ENCODE measurements around the gene TPRA1. TPM values are rescaled to one million over a fixed set of nuclear protein-coding genes. Genes with fewer than 3 reads are reported as not detected.

The TPRA1 gene
- total RNA-seq, 1 donor from 2014 or later = 11.8 TPM

DNA sequence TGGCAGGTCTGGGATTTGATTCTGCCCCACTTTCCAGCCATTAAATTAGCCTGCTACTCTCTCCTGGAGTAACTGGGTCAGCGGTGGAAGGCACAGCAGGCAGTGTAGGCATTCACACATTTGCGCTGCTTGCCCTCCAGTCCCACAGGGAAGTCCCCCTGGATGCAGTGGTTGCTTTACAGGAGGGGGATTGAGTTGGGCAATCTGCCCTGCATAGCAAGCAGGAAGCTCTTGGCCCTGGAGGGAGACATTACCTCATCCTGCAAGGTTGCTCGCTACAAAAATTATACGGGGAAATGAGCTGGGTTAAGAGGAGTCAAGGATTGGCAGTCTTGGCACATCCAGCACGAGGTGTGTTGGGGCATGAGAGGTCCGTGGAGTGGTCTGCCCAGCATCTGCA is 22.4 kb upstream of the TPRA1 start:
- no peaks in the 10 kb centered on the region for H3K9me3 Mint-ChIP-seq
- no peaks in the 10 kb centered on the region for H3K4me1 Mint-ChIP-seq
- TF ChIP-seq EZH2phosphoT487 (IDR thresholded peaks at IDR 0.05) = no peak
- no peak for TF ChIP-seq EZH2 (IDR thresholded peaks at IDR 0.05)
- no peak for TF ChIP-seq CTCF (IDR thresholded peaks at IDR 0.05)

DNA sequence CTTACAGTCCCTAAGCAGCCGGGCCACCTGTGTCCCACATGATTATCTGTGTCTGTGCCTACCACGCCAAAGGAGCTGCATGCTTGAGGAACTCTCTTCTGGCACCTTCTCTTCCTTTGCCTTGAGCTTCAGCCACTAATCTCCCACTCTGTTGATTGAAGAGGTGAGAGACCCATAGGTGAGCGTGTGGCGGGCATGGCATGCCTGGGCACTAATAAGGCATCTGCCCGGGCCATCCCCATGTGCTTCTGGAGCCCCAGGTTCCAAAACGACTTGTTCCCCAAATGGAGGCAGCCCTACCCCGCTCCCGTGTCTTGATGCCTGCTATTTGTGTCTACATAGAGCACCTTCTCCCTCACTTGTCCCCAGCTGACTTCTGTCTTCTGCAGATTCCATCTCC is 20.7 kb upstream of the TPRA1 start:
- Mint-ChIP-seq H3K9me3 (no peaks in the 10 kb centered on the region), H3K36me3 (peaks cover 59% of the 10 kb centered on the region), H3K4me3 (no peak overlapping the region), H3K4me1 (no peaks in the 10 kb centered on the region), H3K27me3 (ENCODE audit: insufficient read depth, low read depth) (peaks cover 5% of the 10 kb centered on the region), H3K27ac (no peak overlapping the region)
- Histone ChIP-seq H3K4me3 (no peak overlapping the region), H3K36me3 (no peaks in the 10 kb centered on the region), H3K27me3 (no peaks in the 10 kb centered on the region), H4K20me1 (ENCODE audit: low read depth) (peaks cover 84% of the 10 kb centered on the region), H3K4me1 (peaks cover 6% of the 10 kb centered on the region), H3K9me3 (ENCODE audit: low read depth) (no peaks in the 10 kb centered on the region), H3K9ac (no peak overlapping the region), H3K4me2 (no peak overlapping the region), H3F3A (ENCODE audit: low read depth) (no peaks in the 10 kb centered on the region), H3K27ac (no peak overlapping the region), H2AFZ (replicated peaks) (no peak overlapping the region), H3K79me2 (ENCODE audit: low read depth) (peaks cover 49% of the 10 kb centered on the region)
- TF ChIP-seq EZH2phosphoT487 (IDR thresholded peaks at IDR 0.05) = no peak
- TF ChIP-seq EZH2 (IDR thresholded peaks at IDR 0.05) = no peak
- TF ChIP-seq CTCF (IDR thresholded peaks at IDR 0.05) = no peak
- no peak for DNase-seq (ENCODE audit: low spot score)

More for the DNA sequence above, 22.4 kb upstream of the TPRA1 start:
- Histone ChIP-seq H3K9ac (no peak overlapping the region), H3K4me2 (no peak overlapping the region), H4K20me1 (ENCODE audit: low read depth) (peaks cover 76% of the 10 kb centered on the region), H3K27me3 (no peaks in the 10 kb centered on the region), H3K4me1 (peaks cover 6% of the 10 kb centered on the region), H3F3A (ENCODE audit: low read depth) (no peaks in the 10 kb centered on the region), H3K9me3 (ENCODE audit: low read depth) (no peaks in the 10 kb centered on the region), H3K4me3 (no peak overlapping the region), H3K36me3 (no peaks in the 10 kb centered on the region), H2AFZ (replicated peaks) (no peak overlapping the region), H3K27ac (no peak overlapping the region), H3K79me2 (ENCODE audit: low read depth) (peaks cover 49% of the 10 kb centered on the region)
- peaks cover 61% of the 10 kb centered on the region for H3K36me3 Mint-ChIP-seq
- no peak overlapping the region for H3K4me3 Mint-ChIP-seq
- H3K27ac Mint-ChIP-seq = no peak overlapping the region
- peaks cover 4% of the 10 kb centered on the region for H3K27me3 Mint-ChIP-seq (ENCODE audit: insufficient read depth, low read depth)
- no peak for DNase-seq (ENCODE audit: low spot score)

DNA sequence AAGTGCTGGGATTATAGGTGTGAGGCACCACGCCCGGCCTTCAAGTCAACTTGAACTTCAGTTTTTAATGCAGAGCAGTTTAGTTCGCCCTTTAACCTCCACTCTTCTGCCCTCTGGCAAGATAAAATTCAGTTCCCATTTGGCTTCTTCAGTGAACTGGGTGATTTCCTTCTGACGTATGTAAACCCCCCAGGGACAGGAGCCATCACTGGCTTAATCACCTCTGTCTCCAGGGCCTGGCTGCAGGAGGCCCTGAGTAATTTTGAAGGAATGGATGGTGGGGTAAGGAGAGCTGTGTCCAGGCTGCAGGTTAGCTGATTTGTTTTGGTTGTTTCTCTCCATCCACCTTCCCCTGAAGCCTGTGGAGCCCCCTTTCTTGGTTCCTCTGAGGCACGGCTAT is 19.6 kb upstream of the TPRA1 start:
- H3K4me2 ChIP-seq = no peak overlapping the region
- no peaks in the 10 kb centered on the region for H3K4me1 Mint-ChIP-seq
- no peaks in the 10 kb centered on the region for H3K36me3 ChIP-seq
- no peak overlapping the region for H3K4me3 ChIP-seq
- no peaks in the 10 kb centered on the region for H3K9me3 ChIP-seq (ENCODE audit: low read depth)
- peaks cover 49% of the 10 kb centered on the region for H3K79me2 ChIP-seq (ENCODE audit: low read depth)
- no peak overlapping the region for H3K9ac ChIP-seq
- no peaks in the 10 kb centered on the region for H3K27me3 ChIP-seq
- H3K27ac Mint-ChIP-seq = no peak overlapping the region
- H2AFZ ChIP-seq (replicated peaks) = no peak overlapping the region
- peaks cover 60% of the 10 kb centered on the region for H3K36me3 Mint-ChIP-seq
- TF ChIP-seq EZH2phosphoT487 (IDR thresholded peaks at IDR 0.05) = no peak
- peaks cover 6% of the 10 kb centered on the region for H3K4me1 ChIP-seq
- H4K20me1 ChIP-seq (ENCODE audit: low read depth) = peaks cover 81% of the 10 kb centered on the region
- no peak for DNase-seq (ENCODE audit: low spot score)
- H3F3A ChIP-seq (ENCODE audit: low read depth) = no peaks in the 10 kb centered on the region
- H3K27ac ChIP-seq = no peak overlapping the region
- H3K4me3 Mint-ChIP-seq = no peak overlapping the region
- H3K27me3 Mint-ChIP-seq (ENCODE audit: insufficient read depth, low read depth) = peaks cover 6% of the 10 kb centered on the region
- H3K9me3 Mint-ChIP-seq = no peaks in the 10 kb centered on the region

DNA sequence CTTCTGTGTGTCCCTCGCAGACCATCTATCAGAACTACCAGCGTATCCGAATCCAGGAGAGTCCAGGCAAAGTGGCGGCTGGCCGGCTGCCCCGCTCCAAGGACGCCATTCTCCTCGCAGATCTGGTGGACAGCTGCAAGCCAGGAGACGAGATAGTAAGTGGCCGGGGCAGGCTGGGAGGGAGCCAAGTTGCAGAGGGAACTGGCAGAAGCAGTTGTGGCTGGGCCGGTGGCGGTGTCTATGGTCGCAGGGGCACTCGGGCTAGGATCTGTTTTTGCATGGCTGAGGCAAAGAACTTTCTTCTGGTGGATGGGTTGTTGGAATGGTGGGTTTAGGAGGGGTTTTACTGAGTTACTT is 17.8 kb upstream of the TPRA1 start:
- Mint-ChIP-seq H3K27ac (no peak overlapping the region), H3K4me3 (no peak overlapping the region), H3K36me3 (peaks cover 60% of the 10 kb centered on the region), H3K27me3 (ENCODE audit: insufficient read depth, low read depth) (peaks cover 6% of the 10 kb centered on the region), H3K9me3 (no peaks in the 10 kb centered on the region), H3K4me1 (no peaks in the 10 kb centered on the region)
- H3K9ac ChIP-seq = no peak overlapping the region
- H3K4me2 ChIP-seq = no peak overlapping the region
- no peak for DNase-seq (ENCODE audit: low spot score)
- no peaks in the 10 kb centered on the region for H3F3A ChIP-seq (ENCODE audit: low read depth)
- TF ChIP-seq EZH2 (IDR thresholded peaks at IDR 0.05) = no peak
- TF ChIP-seq EZH2phosphoT487 (IDR thresholded peaks at IDR 0.05) = no peak
- TF ChIP-seq CTCF (IDR thresholded peaks at IDR 0.05) = no peak
- H2AFZ ChIP-seq (replicated peaks) = no peak overlapping the region
- H3K4me1 ChIP-seq = peaks cover 2% of the 10 kb centered on the region
- H3K4me3 ChIP-seq = no peak overlapping the region
- no peaks in the 10 kb centered on the region for H3K9me3 ChIP-seq (ENCODE audit: low read depth)
- no peaks in the 10 kb centered on the region for H3K27me3 ChIP-seq
- peaks cover 51% of the 10 kb centered on the region for H3K79me2 ChIP-seq (ENCODE audit: low read depth)
- no peak overlapping the region for H3K27ac ChIP-seq
- H3K36me3 ChIP-seq = no peaks in the 10 kb centered on the region
- H4K20me1 ChIP-seq (ENCODE audit: low read depth) = peaks cover 79% of the 10 kb centered on the region

All from neural progenitor cell (in vitro differentiated cells).